Ishikawa (cell line): ENCODE measurements around the gene MON1A.

Experiments
- CEBPB ChIP-seq: IDR thresholded peaks from 2 replicates; pipeline ENCODE4 v1.6.1; 2012
- CREB1 ChIP-seq: IDR thresholded peaks from 2 replicates; pipeline ENCODE4 v1.6.1; 2012; ENCODE audit warnings: low read depth
- EGR1 ChIP-seq: IDR thresholded peaks from 2 replicates; pipeline ENCODE4 v1.6.1; 2012
- EP300 ChIP-seq: IDR thresholded peaks from 2 replicates; pipeline ENCODE4 v1.6.1; 2012; ENCODE audit warnings: borderline replicate concordance
- FOXM1 ChIP-seq: IDR thresholded peaks from 2 replicates; pipeline ENCODE4 v1.6.1; 2012; ENCODE audit warnings: low read depth, borderline replicate concordance
- MAX ChIP-seq: IDR thresholded peaks from 2 replicates; pipeline ENCODE4 v1.6.1; 2012
- NFIC ChIP-seq: IDR thresholded peaks from 2 replicates; pipeline ENCODE4 v1.6.1; 2012
- RAD21 ChIP-seq: IDR thresholded peaks from 2 replicates; pipeline ENCODE4 v1.6.1; 2012; ENCODE audit warnings: low read depth
- REST ChIP-seq: IDR thresholded peaks from 2 replicates; pipeline ENCODE4 v1.6.1; 2012; ENCODE audit warnings: low read depth, mild to moderate bottlenecking
- TAF1 ChIP-seq: IDR thresholded peaks from 2 replicates; pipeline ENCODE4 v1.6.1; 2012; ENCODE audit warnings: low read depth, mild to moderate bottlenecking
- TCF12 ChIP-seq: IDR thresholded peaks from 2 replicates; pipeline ENCODE4 v1.6.1; 2012; ENCODE audit warnings: low read depth
- TEAD4 ChIP-seq: IDR thresholded peaks from 2 replicates; pipeline ENCODE4 v1.6.1; 2012
- USF1 ChIP-seq: IDR thresholded peaks from 2 replicates; pipeline ENCODE4 v1.6.1; 2012
- YY1 ChIP-seq: IDR thresholded peaks from 2 replicates; pipeline ENCODE4 v1.6.1; 2012; ENCODE audit warnings: low read depth
- ZBTB7A ChIP-seq: IDR thresholded peaks from 2 replicates; pipeline ENCODE4 v1.6.1; 2012; ENCODE audit warnings: low read depth

Gene MON1A

GRCh38 chr3:49911611-49912010 is 18.0 kb downstream of the MON1A start:
- TF ChIP-seq REST (no peak), CEBPB (no peak), TAF1 (no peak), TCF12 (no peak), EP300 (no peak), EGR1 (no peak), NFIC (no peak), FOXM1 (no peak), RAD21 (no peak), CREB1 (no peak), TEAD4 (no peak), USF1 (no peak), YY1 (no peak), MAX (no peak), ZBTB7A (no peak)

- TF ChIP-seq REST (no peak), EP300 (no peak), TEAD4 (no peak), EGR1 (no peak), TCF12 (no peak), CREB1 (no peak), CEBPB (no peak), RAD21 (no peak), FOXM1 (no peak), MAX (no peak), USF1 (no peak), TAF1 (no peak)
Measured at GRCh38 chr3:49911124-49911420, 18.5 kb downstream of the MON1A start.

- no peak for TF ChIP-seq REST
- no peak for TF ChIP-seq CEBPB
- no peak for TF ChIP-seq MAX
- TF ChIP-seq TAF1, result no peak
- no peak for TF ChIP-seq TEAD4
- no peak for TF ChIP-seq YY1
- no peak for TF ChIP-seq FOXM1
- TF ChIP-seq RAD21, result no peak
- no peak for TF ChIP-seq USF1
- TF ChIP-seq TCF12, result no peak
- no peak for TF ChIP-seq ZBTB7A
- TF ChIP-seq CREB1, result no peak
- no peak for TF ChIP-seq EP300
Measured at GRCh38 chr3:49910409-49911123, 19.0 kb downstream of the MON1A start.

- TF ChIP-seq RAD21 (no peak), EP300 (no peak), REST (no peak), CREB1 (no peak), YY1 (no peak), TEAD4 (no peak)
Measured at GRCh38 chr3:49908373-49909199, 21.0 kb downstream of the MON1A start.
